Peyer's patch (tissue), 4 donors: ENCODE measurements around the gene CSNK2A1. TPM values are rescaled to one million over a fixed set of nuclear protein-coding genes. Genes with fewer than 3 reads are reported as not detected.

Experiments used
- DNase-seq, 3 donors: peaks; one replicate each; pipeline ENCODE4 v3.0.0-alpha.2; 2017 to 2019
- H3K27ac ChIP-seq, 4 donors: fragments of 200-600 bp; sonication (generic); one replicate each; pipeline ENCODE4 v1.5.1; 2016 to 2019
- H3K27me3 ChIP-seq, 2 donors: fragments of 200-600 bp; sonication (generic); one replicate each; pipeline ENCODE4 v1.5.1; 2019
- H3K36me3 ChIP-seq, 3 donors: fragments of 200-600 bp; sonication (generic); one replicate each; pipeline ENCODE4 v1.5.1; 2016 to 2019
- H3K4me1 ChIP-seq, 4 donors: fragments of 200-600 bp; sonication (generic); one replicate each; pipeline ENCODE4 v1.5.1; 2016 to 2019
- H3K4me3 ChIP-seq, 4 donors: fragments of 200-600 bp; sonication (generic); 1 replicate in 3 of 4; 2 replicates in 1 of 4; pipeline ENCODE4 v1.5.1; 2016 to 2019; ENCODE audit warnings: mild to moderate bottlenecking in 1 of 4
- H3K9me3 ChIP-seq, 4 donors: fragments of 200-600 bp; sonication (generic); one replicate each; pipeline ENCODE4 v1.5.1; 2016 to 2019; ENCODE audit warnings: mild to moderate bottlenecking in 1 of 4
- POLR2A ChIP-seq, 2 donors: fragments of 450-650 bp; IDR thresholded peaks; one replicate each; pipeline ENCODE4 v1.5.1; 2017; ENCODE audit warnings: antibody characterized with exemption in 2 of 2, mild to moderate bottlenecking in 2 of 2, moderate library complexity in 2 of 2
- total RNA-seq, 4 donors: library from RNA; depleted of rRNA; stranded (reverse); fragments of >200 nt; gene quantifications; one replicate each; pipeline ENCODE4 v1.1.0, GENCODE V29; 2016
- TF ChIP-seq, protein P1 (sequence below), 6 experiments: fragments of 450-650 bp in 4 of 6; fragments of 200-600 bp in 2 of 6; sonication (generic) in 1 of 6; IDR thresholded peaks; one replicate each; pipeline ENCODE4 v1.5.1; 2017 to 2019; ENCODE audit warnings: antibody characterized with exemption in 6 of 6, mild to moderate bottlenecking in 3 of 6, moderate library complexity in 1 of 6

Gene CSNK2A1
- total RNA-seq, 4 donors from 2014 or later = 60.2 to 105 (median 97.3) TPM

DNA sequence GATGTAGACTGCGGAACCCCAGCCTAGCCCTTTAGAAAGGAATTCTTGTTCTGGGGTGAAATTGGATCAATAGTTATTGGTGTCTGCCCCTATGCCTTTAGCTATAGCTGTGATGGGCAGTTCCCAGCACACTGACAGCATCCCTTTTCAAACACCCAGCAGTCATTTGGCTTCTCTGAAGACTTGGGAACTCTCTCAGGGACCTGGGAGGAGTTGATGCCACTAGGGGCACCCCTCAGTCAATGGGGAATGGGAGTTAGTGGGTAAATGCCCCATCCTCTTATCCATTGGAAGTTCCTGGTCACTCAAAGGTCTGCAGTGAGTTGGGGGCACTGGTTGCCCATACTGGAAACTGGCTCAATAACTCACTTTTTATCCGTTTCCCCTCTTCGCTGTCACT, 31.6 kb upstream of the CSNK2A1 start:
- H3K36me3 ChIP-seq = no peaks in the 10 kb centered on the region
- no peak overlapping the region for H3K4me3 ChIP-seq
- no peaks in the 10 kb centered on the region for H3K4me1 ChIP-seq
- no peaks in the 10 kb centered on the region for H3K27me3 ChIP-seq
- TF ChIP-seq, protein P1, sequence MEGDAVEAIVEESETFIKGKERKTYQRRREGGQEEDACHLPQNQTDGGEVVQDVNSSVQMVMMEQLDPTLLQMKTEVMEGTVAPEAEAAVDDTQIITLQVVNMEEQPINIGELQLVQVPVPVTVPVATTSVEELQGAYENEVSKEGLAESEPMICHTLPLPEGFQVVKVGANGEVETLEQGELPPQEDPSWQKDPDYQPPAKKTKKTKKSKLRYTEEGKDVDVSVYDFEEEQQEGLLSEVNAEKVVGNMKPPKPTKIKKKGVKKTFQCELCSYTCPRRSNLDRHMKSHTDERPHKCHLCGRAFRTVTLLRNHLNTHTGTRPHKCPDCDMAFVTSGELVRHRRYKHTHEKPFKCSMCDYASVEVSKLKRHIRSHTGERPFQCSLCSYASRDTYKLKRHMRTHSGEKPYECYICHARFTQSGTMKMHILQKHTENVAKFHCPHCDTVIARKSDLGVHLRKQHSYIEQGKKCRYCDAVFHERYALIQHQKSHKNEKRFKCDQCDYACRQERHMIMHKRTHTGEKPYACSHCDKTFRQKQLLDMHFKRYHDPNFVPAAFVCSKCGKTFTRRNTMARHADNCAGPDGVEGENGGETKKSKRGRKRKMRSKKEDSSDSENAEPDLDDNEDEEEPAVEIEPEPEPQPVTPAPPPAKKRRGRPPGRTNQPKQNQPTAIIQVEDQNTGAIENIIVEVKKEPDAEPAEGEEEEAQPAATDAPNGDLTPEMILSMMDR (IDR thresholded peaks at IDR 0.05) = no peak
- no peak for TF ChIP-seq POLR2A (IDR thresholded peaks at IDR 0.05)
- no peaks in the 10 kb centered on the region for H3K9me3 ChIP-seq
- DNase-seq = peak in 1 of 3 donors; percentile 0
- no peak overlapping the region for H3K27ac ChIP-seq

- DNase-seq = peak in 1 of 3 donors; percentile 24
- Histone ChIP-seq H3K27ac (no peak overlapping the region), H3K36me3 (no peaks in the 10 kb centered on the region), H3K27me3 (no peaks in the 10 kb centered on the region), H3K9me3 (no peaks in the 10 kb centered on the region), H3K4me3 (no peak overlapping the region), H3K4me1 (no peaks in the 10 kb centered on the region)
- TF ChIP-seq, protein P1 (IDR thresholded peaks at IDR 0.05) = no peak
- TF ChIP-seq POLR2A (IDR thresholded peaks at IDR 0.05) = no peak
These were observed 30.8 kb upstream of the CSNK2A1 start for GRCh38 chr20:574297-574942.

GRCh38 chr20:573414-574296, 30.1 kb upstream of the CSNK2A1 start:
- Histone ChIP-seq H3K4me3 (no peak overlapping the region), H3K9me3 (no peaks in the 10 kb centered on the region), H3K27ac (no peak overlapping the region), H3K36me3 (no peaks in the 10 kb centered on the region), H3K27me3 (no peaks in the 10 kb centered on the region), H3K4me1 (no peaks in the 10 kb centered on the region)
- TF ChIP-seq, protein P1 (IDR thresholded peaks at IDR 0.05) = no peak
- no peak for TF ChIP-seq POLR2A (IDR thresholded peaks at IDR 0.05)
- DNase-seq = peak in 1 of 3 donors; percentile 22

DNA sequence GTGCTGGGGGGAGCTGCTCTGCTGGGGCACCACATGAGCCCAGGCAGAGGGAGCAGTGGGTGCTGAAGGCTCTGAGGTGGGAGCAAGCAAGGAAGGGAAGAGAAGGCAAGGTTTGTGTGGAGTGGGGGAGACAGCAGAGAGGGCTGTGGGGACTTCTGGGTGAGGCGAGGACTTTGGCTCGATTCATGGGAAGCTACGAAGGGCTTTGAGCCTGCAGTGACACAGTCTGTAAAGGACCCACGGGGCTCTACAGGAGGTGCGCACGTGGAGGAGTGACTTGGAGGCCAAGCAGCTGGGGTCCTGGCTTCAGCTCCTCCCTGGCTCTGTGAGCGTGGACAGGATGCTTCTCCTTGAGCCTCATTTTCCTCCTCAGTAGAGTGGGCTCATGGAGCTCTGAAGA, 29.1 kb upstream of the CSNK2A1 start:
- peaks cover 0 to 6% of the 10 kb centered on the region in 2 donors for H3K27me3 ChIP-seq
- no peak for TF ChIP-seq POLR2A (IDR thresholded peaks at IDR 0.05)
- TF ChIP-seq, protein P1 (IDR thresholded peaks at IDR 0.05) = no peak
- DNase-seq = peak in 1 of 3 donors; percentile 41
- no peaks in the 10 kb centered on the region for H3K4me1 ChIP-seq
- no peaks in the 10 kb centered on the region for H3K9me3 ChIP-seq
- no peak overlapping the region for H3K4me3 ChIP-seq
- no peak overlapping the region for H3K27ac ChIP-seq
- H3K36me3 ChIP-seq = no peaks in the 10 kb centered on the region

GRCh38 chr20:571754-572441, 28.3 kb upstream of the CSNK2A1 start:
- no peak for TF ChIP-seq POLR2A (IDR thresholded peaks at IDR 0.05)
- TF ChIP-seq, protein P1 (IDR thresholded peaks at IDR 0.05) = no peak
- DNase-seq = peak in 2 of 3 donors; percentile 61 to 79
- H3K4me3 ChIP-seq = no peak overlapping the region
- no peaks in the 10 kb centered on the region for H3K9me3 ChIP-seq
- H3K4me1 ChIP-seq = no peaks in the 10 kb centered on the region
- H3K27me3 ChIP-seq = peaks cover 0 to 6% of the 10 kb centered on the region in 2 donors
- H3K27ac ChIP-seq = no peak overlapping the region
- no peaks in the 10 kb centered on the region for H3K36me3 ChIP-seq
